Endothelial cell of umbilical vein (primary cell): ENCODE data around the gene DHFR. TPM values are rescaled to one million over a fixed set of nuclear protein-coding genes. Genes with fewer than 3 reads are reported as not detected.

ENCODE experiments used
- BruUV-seq: library from RNA; stranded (reverse); fragments of 400-500 nt; replicated peaks from 2 replicates; lab custom pipeline; 2021; lab: Mats Ljungman, UMichigan
- CTCF ChIA-PET: fragments of 300-600, 350-600 bp; sonication (Branson Sonifier 250); formaldehyde crosslinking; loops from one replicate; lab custom pipeline; 2021; ENCODE audit warnings: antibody characterized with exemption, inconsistent platforms; lab: Charles Lee
- POLR2A ChIA-PET: fragments of 300-600, 350-600 bp; sonication (Branson Sonifier 250); formaldehyde crosslinking; loops from one replicate; lab custom pipeline; 2021; ENCODE audit warnings: antibody characterized with exemption, inconsistent platforms; lab: Charles Lee
- DNase-seq: peaks from one replicate; pipeline ENCODE4 v3.0.0-alpha.2; 2011; ENCODE audit warnings: low read depth, low spot score
- FAIRE-seq: peaks from 2 replicates; lab custom pipeline; 2011; peaks lifted over from hg19 to GRCh38; lab: Jason Lieb, UNC
- H2AFZ ChIP-seq: 2 replicates; pipeline ENCODE4 v1.6.0; 2012; ENCODE audit warnings: low read depth, low read length, control low read depth, inconsistent platforms
- H3K27ac ChIP-seq: 2 replicates; pipeline ENCODE4 v1.5.1; 2011; ENCODE audit warnings: low read depth, mild to moderate bottlenecking, control low read depth, low read length, moderate library complexity; ENCODE audit not compliant: insufficient read depth
- H3K27me3 ChIP-seq, 2 experiments: 2 replicates each; pipeline versions ENCODE4 v1.6.0 to v1.6.1; 2011; ENCODE audit warnings: low read length in 2 of 2, mixed read lengths in 1 of 2; ENCODE audit not compliant: control insufficient read depth in 2 of 2, insufficient read depth in 2 of 2
- H3K36me3 ChIP-seq, 2 experiments: 2 replicates in 1 of 2; 3 replicates in 1 of 2; pipeline ENCODE4 v1.5.1; 2011; ENCODE audit warnings: low read length in 2 of 2, mild to moderate bottlenecking in 1 of 2, moderate library complexity in 1 of 2; ENCODE audit not compliant: control insufficient read depth in 2 of 2, insufficient read depth in 2 of 2; ENCODE audit errors: extremely low read depth in 1 of 2
- H3K4me1 ChIP-seq: 3 replicates; pipeline ENCODE4 v1.5.1; 2011; ENCODE audit warnings: mild to moderate bottlenecking, low read length; ENCODE audit not compliant: control insufficient read depth, insufficient read depth; ENCODE audit errors: extremely low read depth
- H3K4me2 ChIP-seq: 2 replicates; pipeline ENCODE4 v1.6.1; 2011; ENCODE audit warnings: low read length, control low read depth, mixed read lengths; ENCODE audit not compliant: insufficient read depth
- H3K4me3 ChIP-seq, 3 experiments: fragments of 200-600 bp in 1 of 3; sonication (generic), shearing (Covaris generic) in 1 of 3; replicated peaks in 1 of 3; 2 replicates each; pipeline ENCODE4 v1.5.1; 2011 to 2016; ENCODE audit warnings: control low read depth in 3 of 3, low read length in 3 of 3, mild to moderate bottlenecking in 2 of 3, inconsistent platforms in 1 of 3, low read depth in 1 of 3, moderate library complexity in 1 of 3; ENCODE audit not compliant: insufficient read depth in 1 of 3
- H3K79me2 ChIP-seq: 2 replicates; pipeline ENCODE4 v1.6.0; 2012; ENCODE audit warnings: low read length, inconsistent platforms; ENCODE audit not compliant: control insufficient read depth, insufficient read depth
- H3K9ac ChIP-seq: replicated peaks from 2 replicates; pipeline ENCODE3; 2011; ENCODE audit warnings: low read length, control low read depth; ENCODE audit not compliant: insufficient read depth; ENCODE audit errors: extremely low read depth
- H3K9me1 ChIP-seq: replicated peaks from 3 replicates; pipeline ENCODE4 v1.6.0; 2011; ENCODE audit warnings: mild to moderate bottlenecking, low read length; ENCODE audit not compliant: control insufficient read depth, insufficient read depth; ENCODE audit errors: extremely low read depth
- H3K9me3 ChIP-seq: replicated peaks from 2 replicates; pipeline ENCODE4 v1.5.1; 2012; ENCODE audit warnings: low read length, inconsistent platforms; ENCODE audit not compliant: control insufficient read depth, insufficient read depth
- H4K20me1 ChIP-seq: replicated peaks from 2 replicates; pipeline ENCODE3; 2011; ENCODE audit warnings: mild to moderate bottlenecking, low read length; ENCODE audit not compliant: control insufficient read depth, insufficient read depth; ENCODE audit errors: extremely low read depth
- EZH2 ChIP-seq: IDR thresholded peaks from 2 replicates; pipeline ENCODE4 v1.6.1; 2012; ENCODE audit warnings: borderline replicate concordance, low read depth, mild to moderate bottlenecking, moderate library complexity, low read length, inconsistent platforms; ENCODE audit not compliant: severe bottlenecking
- FOS ChIP-seq: IDR thresholded peaks from 2 replicates; pipeline ENCODE4 v1.6.1; 2011; ENCODE audit warnings: mild to moderate bottlenecking, low read length, moderate library complexity, borderline replicate concordance; ENCODE audit not compliant: insufficient read depth
- GATA2 ChIP-seq: IDR thresholded peaks from 2 replicates; pipeline ENCODE4 v1.7.0; 2011; ENCODE audit warnings: low read depth, mild to moderate bottlenecking, moderate library complexity, mixed read lengths, low read length; ENCODE audit not compliant: insufficient read length, insufficient read depth
- JUN ChIP-seq: IDR thresholded peaks from 2 replicates; pipeline ENCODE4 v1.6.1; 2011; ENCODE audit warnings: borderline replicate concordance, low read depth; ENCODE audit not compliant: insufficient read length, insufficient read depth
- MYC ChIP-seq: IDR thresholded peaks from one replicate; pipeline ENCODE4 v1.6.1; 2011; ENCODE audit warnings: mild to moderate bottlenecking, low read depth, low read length
- POLR2A ChIP-seq: IDR thresholded peaks from 2 replicates; pipeline ENCODE4 v1.6.1; 2012; ENCODE audit warnings: low read depth, mild to moderate bottlenecking, control low read depth, low read length
- POLR2AphosphoS5 ChIP-seq: IDR thresholded peaks from 2 replicates; pipeline ENCODE4 v1.6.1; 2012; ENCODE audit warnings: low read depth, mild to moderate bottlenecking, control low read depth, low read length, moderate library complexity; ENCODE audit not compliant: insufficient read depth
- dilution Hi-C: fragments of 300-500 bp; cut with MboI; formaldehyde crosslinking; loops from one replicate; pipeline ENCODE4 v1.15.0; 2019; ENCODE audit warnings: low sequenced_read_pairs; ENCODE audit not compliant: extremely low pct_ligation_motif_present
- intact Hi-C: fragments of 100-400 bp; cut with micrococcal nuclease; formaldehyde crosslinking; loops from one replicate; pipeline ENCODE4 v1.10.0; 2022
- polyA plus RNA-seq, 4 experiments: library from polyadenylated mRNA; depleted of rRNA in 3 of 4; stranded (reverse) in 3 of 4; unstranded in 1 of 4; fragments of >200 nt; gene quantifications; 2 replicates each; pipeline versions ENCODE4 v1.2.1 to v1.2.3, GENCODE V29; 2011 to 2012; ENCODE audit warnings: missing spikeins in 1 of 4
- total RNA-seq: library from RNA; stranded (reverse); gene quantifications from 2 replicates; pipeline ENCODE4 v1.2.3, GENCODE V29; 2021
- TF ChIP-seq, protein P1 (sequence below), 2 donors: IDR thresholded peaks; 1 replicate in 1 of 2; 2 replicates in 1 of 2; pipeline ENCODE4 v1.5.1; 2011; ENCODE audit warnings: low read length in 2 of 2, mild to moderate bottlenecking in 2 of 2, moderate library complexity in 2 of 2, control low read depth in 1 of 2, inconsistent platforms in 1 of 2, low read depth in 1 of 2; ENCODE audit not compliant: insufficient read depth in 1 of 2; ENCODE audit errors: extremely low read depth in 1 of 2
- TF ChIP-seq, protein P2 (sequence below): IDR thresholded peaks from 2 replicates; pipeline ENCODE4 v1.6.1; 2011; ENCODE audit not compliant: insufficient read depth, insufficient read length

Gene DHFR
- total and polyA plus RNA-seq, 2 donors (not counting 3 experiments of a cell fraction or from before 2014, with no cell fraction given): 17.6 to 35.8 TPM

DNA sequence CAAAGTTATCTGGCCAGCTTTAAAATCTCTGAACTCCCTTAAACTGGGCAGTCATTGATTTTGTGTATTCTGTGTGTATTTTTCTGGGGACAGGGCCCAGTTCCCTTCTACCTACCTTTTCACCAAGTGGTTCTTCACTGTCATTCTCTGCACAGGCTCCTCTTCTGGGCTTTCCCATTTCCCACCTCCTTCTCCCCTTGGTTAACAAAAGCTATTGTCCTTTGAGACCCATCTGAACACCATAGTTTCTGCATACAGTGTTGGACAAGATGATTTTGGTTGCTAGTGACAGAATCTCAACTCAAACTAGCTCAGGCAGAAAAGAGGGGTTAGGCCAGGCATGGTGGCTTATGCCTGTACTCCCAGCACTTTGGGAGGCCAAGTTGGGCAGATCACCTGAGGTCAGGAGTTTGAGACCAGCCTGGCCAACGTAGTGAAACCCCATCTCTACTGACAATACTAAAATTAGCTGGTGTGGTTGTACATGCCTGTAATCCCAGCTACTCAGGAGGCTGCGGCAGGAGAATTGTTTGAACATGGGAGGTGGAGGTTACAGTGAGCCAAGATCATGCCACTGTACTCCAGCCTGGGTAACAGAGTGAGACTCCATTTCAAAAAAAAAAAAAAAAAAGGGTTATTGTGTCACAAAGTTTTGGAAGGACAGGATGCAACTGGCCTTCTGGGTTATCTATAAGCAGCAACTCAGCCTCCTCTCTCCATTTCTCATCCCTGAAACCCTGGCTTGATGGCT, 53.7 kb downstream of the DHFR start:
- FAIRE-seq (no peak), DNase-seq (no peak)
- dilution Hi-C loops: no loop called here
- ChIA-PET CTCF (no interaction called here), POLR2A (no interaction called here)
- Histone ChIP-seq H3K4me1 (no peaks in the 10 kb centered on the region), H4K20me1 (no peaks in the 10 kb centered on the region), H2AFZ (no peak overlapping the region), H3K4me3 (no peak overlapping the region), H3K27me3 (no peaks in the 10 kb centered on the region), H3K9ac (no peak overlapping the region), H3K9me1 (no peaks in the 10 kb centered on the region), H3K36me3 (no peaks in the 10 kb centered on the region), H3K79me2 (no peaks in the 10 kb centered on the region), H3K9me3 (no peaks in the 10 kb centered on the region), H3K27ac (no peak overlapping the region), H3K4me2 (no peak overlapping the region)
- TF ChIP-seq POLR2AphosphoS5 (no peak), EZH2 (no peak), JUN (no peak), MYC (no peak), POLR2A (no peak), FOS (no peak), GATA2 (no peak)
- TF ChIP-seq, protein P1, sequence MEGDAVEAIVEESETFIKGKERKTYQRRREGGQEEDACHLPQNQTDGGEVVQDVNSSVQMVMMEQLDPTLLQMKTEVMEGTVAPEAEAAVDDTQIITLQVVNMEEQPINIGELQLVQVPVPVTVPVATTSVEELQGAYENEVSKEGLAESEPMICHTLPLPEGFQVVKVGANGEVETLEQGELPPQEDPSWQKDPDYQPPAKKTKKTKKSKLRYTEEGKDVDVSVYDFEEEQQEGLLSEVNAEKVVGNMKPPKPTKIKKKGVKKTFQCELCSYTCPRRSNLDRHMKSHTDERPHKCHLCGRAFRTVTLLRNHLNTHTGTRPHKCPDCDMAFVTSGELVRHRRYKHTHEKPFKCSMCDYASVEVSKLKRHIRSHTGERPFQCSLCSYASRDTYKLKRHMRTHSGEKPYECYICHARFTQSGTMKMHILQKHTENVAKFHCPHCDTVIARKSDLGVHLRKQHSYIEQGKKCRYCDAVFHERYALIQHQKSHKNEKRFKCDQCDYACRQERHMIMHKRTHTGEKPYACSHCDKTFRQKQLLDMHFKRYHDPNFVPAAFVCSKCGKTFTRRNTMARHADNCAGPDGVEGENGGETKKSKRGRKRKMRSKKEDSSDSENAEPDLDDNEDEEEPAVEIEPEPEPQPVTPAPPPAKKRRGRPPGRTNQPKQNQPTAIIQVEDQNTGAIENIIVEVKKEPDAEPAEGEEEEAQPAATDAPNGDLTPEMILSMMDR (IDR thresholded peaks at IDR 0.05; ENCODE audit: extremely low read depth in 1 of 2, insufficient read depth in 1 of 2, low read depth in 1 of 2, low read length in 2 of 2): no peak
- TF ChIP-seq, protein P2, sequence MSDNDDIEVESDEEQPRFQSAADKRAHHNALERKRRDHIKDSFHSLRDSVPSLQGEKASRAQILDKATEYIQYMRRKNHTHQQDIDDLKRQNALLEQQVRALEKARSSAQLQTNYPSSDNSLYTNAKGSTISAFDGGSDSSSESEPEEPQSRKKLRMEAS: no peak
- intact Hi-C loops: no loop called here
- no TSS peak for BruUV-seq
